ENCODE data around the gene KRTAP5-9. TPM values are rescaled to one million over a fixed set of nuclear protein-coding genes. Genes with fewer than 3 reads are reported as not detected.

The KRTAP5-9 gene
- total and polyA plus RNA-seq, 2 donors (not counting 3 experiments of a cell fraction or from before 2014, with no cell fraction given): 0.28 TPM; not detected in 1

DNA sequence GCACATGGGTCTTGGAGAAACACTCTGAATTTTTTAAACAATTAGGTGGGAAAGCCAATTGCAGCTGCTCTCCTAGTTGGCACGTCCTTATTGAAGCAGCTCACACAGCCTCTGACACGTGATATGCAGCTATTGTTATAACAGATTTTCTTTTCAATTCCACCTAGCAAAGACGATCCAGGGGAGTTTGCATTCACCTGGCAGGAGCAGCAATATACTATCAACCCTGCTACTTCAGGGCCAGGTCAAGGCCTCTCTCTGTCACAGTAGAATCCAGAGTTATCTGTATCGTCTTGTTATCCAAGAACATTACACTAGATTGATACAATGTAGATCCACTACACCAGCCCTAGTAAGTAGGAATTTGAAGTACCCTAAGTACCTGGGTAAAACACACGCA lies 26.2 kb downstream of the KRTAP5-9 start:
- H3K4me2 ChIP-seq (ENCODE audit: insufficient read depth, low read length): no peak overlapping the region
- H4K20me1 ChIP-seq (replicated peaks; ENCODE audit: control insufficient read depth, extremely low read depth, insufficient read depth, low read length): no peaks in the 10 kb centered on the region
- BruUV-seq (replicated peaks): no TSS peak
- no peak for TF ChIP-seq POLR2A (IDR thresholded peaks at IDR 0.05; ENCODE audit: low read depth, low read length)
- TF ChIP-seq MYC (IDR thresholded peaks at IDR 0.05; ENCODE audit: low read depth, low read length): no peak
- TF ChIP-seq, protein P1, sequence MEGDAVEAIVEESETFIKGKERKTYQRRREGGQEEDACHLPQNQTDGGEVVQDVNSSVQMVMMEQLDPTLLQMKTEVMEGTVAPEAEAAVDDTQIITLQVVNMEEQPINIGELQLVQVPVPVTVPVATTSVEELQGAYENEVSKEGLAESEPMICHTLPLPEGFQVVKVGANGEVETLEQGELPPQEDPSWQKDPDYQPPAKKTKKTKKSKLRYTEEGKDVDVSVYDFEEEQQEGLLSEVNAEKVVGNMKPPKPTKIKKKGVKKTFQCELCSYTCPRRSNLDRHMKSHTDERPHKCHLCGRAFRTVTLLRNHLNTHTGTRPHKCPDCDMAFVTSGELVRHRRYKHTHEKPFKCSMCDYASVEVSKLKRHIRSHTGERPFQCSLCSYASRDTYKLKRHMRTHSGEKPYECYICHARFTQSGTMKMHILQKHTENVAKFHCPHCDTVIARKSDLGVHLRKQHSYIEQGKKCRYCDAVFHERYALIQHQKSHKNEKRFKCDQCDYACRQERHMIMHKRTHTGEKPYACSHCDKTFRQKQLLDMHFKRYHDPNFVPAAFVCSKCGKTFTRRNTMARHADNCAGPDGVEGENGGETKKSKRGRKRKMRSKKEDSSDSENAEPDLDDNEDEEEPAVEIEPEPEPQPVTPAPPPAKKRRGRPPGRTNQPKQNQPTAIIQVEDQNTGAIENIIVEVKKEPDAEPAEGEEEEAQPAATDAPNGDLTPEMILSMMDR (IDR thresholded peaks at IDR 0.05; ENCODE audit: extremely low read depth in 1 of 2, insufficient read depth in 1 of 2, low read depth in 1 of 2, low read length in 2 of 2): no peak
- no peak for TF ChIP-seq FOS (IDR thresholded peaks at IDR 0.05; ENCODE audit: borderline replicate concordance, insufficient read depth, low read length)
- TF ChIP-seq JUN (IDR thresholded peaks at IDR 0.05; ENCODE audit: borderline replicate concordance, insufficient read depth, insufficient read length, low read depth): no peak
- TF ChIP-seq GATA2 (IDR thresholded peaks at IDR 0.05; ENCODE audit: insufficient read depth, insufficient read length, low read depth, low read length): no peak
- TF ChIP-seq POLR2AphosphoS5 (IDR thresholded peaks at IDR 0.05; ENCODE audit: insufficient read depth, low read depth, low read length): no peak
- TF ChIP-seq, protein P2, sequence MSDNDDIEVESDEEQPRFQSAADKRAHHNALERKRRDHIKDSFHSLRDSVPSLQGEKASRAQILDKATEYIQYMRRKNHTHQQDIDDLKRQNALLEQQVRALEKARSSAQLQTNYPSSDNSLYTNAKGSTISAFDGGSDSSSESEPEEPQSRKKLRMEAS (IDR thresholded peaks at IDR 0.05; ENCODE audit: insufficient read depth, insufficient read length): no peak
- H3K27ac ChIP-seq (ENCODE audit: insufficient read depth, low read depth, low read length): no peak overlapping the region
- no peak overlapping the region for H2AFZ ChIP-seq (ENCODE audit: low read depth, low read length)
- ChIA-PET CTCF (interaction anchor here (3.5 kb wide), 1 partner anchor 11 kb away, joined by 15 read pairs; no protein-coding TSS in a partner anchor), POLR2A (no interaction called here)
- H3K4me1 ChIP-seq (ENCODE audit: control insufficient read depth, extremely low read depth, insufficient read depth, low read length): no peaks in the 10 kb centered on the region
- H3K36me3 ChIP-seq (ENCODE audit: control insufficient read depth in 2 of 2, extremely low read depth in 1 of 2, insufficient read depth in 2 of 2, low read length in 2 of 2): no peaks in the 10 kb centered on the region
- DNase-seq (ENCODE audit: low read depth, low spot score) (no peak), FAIRE-seq (no peak)
- H3K27me3 ChIP-seq (ENCODE audit: control insufficient read depth in 2 of 2, insufficient read depth in 2 of 2, low read length in 2 of 2): peaks cover 0 to 2% of the 10 kb centered on the region in 2 experiments
- H3K4me3 ChIP-seq (replicated peaks in 1 of 3; ENCODE audit: insufficient read depth in 1 of 3, low read depth in 1 of 3, low read length in 3 of 3): no peak overlapping the region
- H3K9me3 ChIP-seq (replicated peaks; ENCODE audit: control insufficient read depth, insufficient read depth, low read length): no peaks in the 10 kb centered on the region
- H3K9ac ChIP-seq (replicated peaks; ENCODE audit: extremely low read depth, insufficient read depth, low read length): no peak overlapping the region
- no peaks in the 10 kb centered on the region for H3K79me2 ChIP-seq (ENCODE audit: control insufficient read depth, insufficient read depth, low read length)
- no peaks in the 10 kb centered on the region for H3K9me1 ChIP-seq (replicated peaks; ENCODE audit: control insufficient read depth, extremely low read depth, insufficient read depth, low read length)
- dilution Hi-C loops (cut with MboI; ENCODE audit: extremely low pct_ligation_motif_present, low sequenced_read_pairs): no loop called here
- intact Hi-C loops (cut with micrococcal nuclease): no loop called here
